Effector memory CD8-positive, alpha-beta T cell (primary cell): ENCODE results near the gene TRABD2B.

Experiments used
- ATAC-seq: fragments of 150-1000 bp; cut with Tn5 transposase; replicated peaks from 2 replicates; pipeline ENCODE4 v1.10.0; 2021; ENCODE audit warnings: mild to moderate bottlenecking, moderate library complexity
- DNase-seq, 3 experiments: peaks; one replicate each; pipeline ENCODE4 v3.0.0; 2021
- H3K27ac Mint-ChIP-seq, 2 donors: one replicate each; pipeline ENCODE4 v1.8.0; 2022; ENCODE audit warnings: mild to moderate bottlenecking in 2 of 2, mixed read lengths in 2 of 2, moderate library complexity in 2 of 2
- H3K27me3 Mint-ChIP-seq, 2 donors: one replicate each; pipeline ENCODE4 v1.8.0; 2022; ENCODE audit warnings: mixed read lengths in 2 of 2
- H3K36me3 Mint-ChIP-seq: one replicate; pipeline ENCODE4 v1.8.0; 2022; ENCODE audit warnings: mild to moderate bottlenecking, moderate library complexity, mixed read lengths; ENCODE audit not compliant: insufficient read depth
- H3K4me1 Mint-ChIP-seq, 2 donors: one replicate each; pipeline ENCODE4 v1.8.0; 2022; ENCODE audit warnings: low read depth in 2 of 2, mixed read lengths in 2 of 2
- H3K4me3 Mint-ChIP-seq, 2 donors: one replicate each; pipeline ENCODE4 v1.8.0; 2022; ENCODE audit warnings: mild to moderate bottlenecking in 2 of 2, mixed read lengths in 2 of 2, moderate library complexity in 2 of 2
- H3K9me3 Mint-ChIP-seq, 2 donors: one replicate each; pipeline ENCODE4 v1.8.0; 2022; ENCODE audit warnings: mixed read lengths in 2 of 2

Gene TRABD2B

GRCh38 chr1:48030211-48030610, 33.0 kb upstream of the TRABD2B start:
- Mint-ChIP-seq H3K36me3 (no peaks in the 10 kb centered on the region), H3K27me3 (peaks cover 17 to 26% of the 10 kb centered on the region in 2 donors), H3K4me1 (no peaks in the 10 kb centered on the region), H3K4me3 (no peak overlapping the region), H3K27ac (no peak overlapping the region), H3K9me3 (no peaks in the 10 kb centered on the region)
- no peak for DNase-seq
- no peak for ATAC-seq

GRCh38 chr1:48028218-48029069, 31.3 kb upstream of the TRABD2B start:
- no peaks in the 10 kb centered on the region for H3K9me3 Mint-ChIP-seq
- no peaks in the 10 kb centered on the region for H3K4me1 Mint-ChIP-seq
- H3K27ac Mint-ChIP-seq = no peak overlapping the region
- no peak for ATAC-seq
- no peak overlapping the region for H3K4me3 Mint-ChIP-seq
- no peaks in the 10 kb centered on the region for H3K36me3 Mint-ChIP-seq
- H3K27me3 Mint-ChIP-seq = peaks cover 17 to 26% of the 10 kb centered on the region in 2 donors
- DNase-seq = no peak

GRCh38 chr1:48027533-48027835, 30.3 kb upstream of the TRABD2B start:
- no peaks in the 10 kb centered on the region for H3K4me1 Mint-ChIP-seq
- no peaks in the 10 kb centered on the region for H3K9me3 Mint-ChIP-seq
- no peak for DNase-seq
- no peak overlapping the region for H3K4me3 Mint-ChIP-seq
- H3K27ac Mint-ChIP-seq = no peak overlapping the region
- H3K27me3 Mint-ChIP-seq = peaks cover 17 to 33% of the 10 kb centered on the region in 2 donors
- no peak for ATAC-seq
- H3K36me3 Mint-ChIP-seq = no peaks in the 10 kb centered on the region

DNA sequence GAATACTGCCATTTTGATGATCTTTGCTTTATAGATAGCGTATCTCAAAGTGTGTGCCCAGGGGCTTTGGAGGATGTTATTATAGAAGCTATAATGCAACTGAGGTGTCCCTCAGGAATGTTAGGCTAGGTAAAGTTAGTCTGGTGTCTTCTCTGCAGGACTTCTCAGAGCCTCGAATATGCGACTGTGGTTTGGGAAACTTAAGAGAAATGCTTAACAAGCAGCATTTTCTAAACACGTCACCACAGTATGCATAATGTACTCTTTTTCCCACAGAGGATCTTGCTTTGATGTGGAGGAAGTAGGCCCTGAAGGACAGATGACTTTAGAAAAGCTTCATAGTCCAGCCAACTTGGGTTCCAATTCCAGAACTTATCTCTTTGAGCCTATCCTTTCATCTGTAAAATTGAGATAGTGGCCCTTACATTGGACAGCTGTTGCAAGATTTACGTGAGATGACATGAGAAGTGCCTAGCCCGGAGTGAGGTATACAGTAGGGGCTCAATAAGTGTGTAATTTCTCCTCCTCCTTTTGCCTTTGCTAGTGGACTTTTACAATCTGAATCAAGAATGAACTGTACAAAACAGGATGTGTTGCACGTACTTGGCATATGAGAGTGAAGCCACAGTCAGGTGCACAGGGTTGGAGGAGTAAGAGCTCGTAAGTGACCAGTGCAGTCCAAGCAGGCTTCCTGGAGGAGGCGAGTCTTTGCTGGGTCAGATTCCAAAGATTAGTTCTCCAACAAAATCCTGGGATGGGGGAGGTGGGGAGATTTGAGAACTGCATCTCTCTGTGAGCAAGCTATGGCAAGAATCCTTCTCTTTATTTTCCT, 29.7 kb upstream of the TRABD2B start:
- H3K27me3 Mint-ChIP-seq = peaks cover 23 to 39% of the 10 kb centered on the region in 2 donors
- DNase-seq = no peak
- H3K4me3 Mint-ChIP-seq = no peak overlapping the region
- H3K9me3 Mint-ChIP-seq = no peaks in the 10 kb centered on the region
- no peaks in the 10 kb centered on the region for H3K36me3 Mint-ChIP-seq
- no peak for ATAC-seq
- H3K4me1 Mint-ChIP-seq = no peaks in the 10 kb centered on the region
- H3K27ac Mint-ChIP-seq = no peak overlapping the region

DNA sequence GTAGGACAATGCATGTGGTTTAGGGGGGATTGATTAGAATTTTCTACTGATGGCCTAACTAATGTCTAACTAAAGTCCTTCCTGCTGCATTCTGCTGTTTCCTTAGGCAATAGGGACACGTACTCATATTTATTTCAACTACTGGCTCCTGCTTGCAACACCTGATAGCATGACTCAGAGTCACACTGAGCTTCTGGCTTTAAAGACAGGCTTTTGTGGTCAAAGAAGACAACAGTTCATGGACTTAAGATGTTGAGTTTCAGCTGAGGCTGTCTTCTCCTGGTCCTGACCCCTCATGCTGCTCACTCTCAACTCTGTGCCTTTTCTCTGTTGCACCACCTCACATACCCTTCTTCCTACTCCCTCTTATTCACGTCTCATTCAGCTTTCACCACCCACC, 29.1 kb upstream of the TRABD2B start:
- H3K4me3 Mint-ChIP-seq = no peak overlapping the region
- H3K9me3 Mint-ChIP-seq = no peaks in the 10 kb centered on the region
- H3K27me3 Mint-ChIP-seq = peaks cover 23 to 42% of the 10 kb centered on the region in 2 donors
- ATAC-seq (no peak), DNase-seq (no peak)
- no peaks in the 10 kb centered on the region for H3K4me1 Mint-ChIP-seq
- H3K27ac Mint-ChIP-seq = no peak overlapping the region
- H3K36me3 Mint-ChIP-seq = no peaks in the 10 kb centered on the region

DNA sequence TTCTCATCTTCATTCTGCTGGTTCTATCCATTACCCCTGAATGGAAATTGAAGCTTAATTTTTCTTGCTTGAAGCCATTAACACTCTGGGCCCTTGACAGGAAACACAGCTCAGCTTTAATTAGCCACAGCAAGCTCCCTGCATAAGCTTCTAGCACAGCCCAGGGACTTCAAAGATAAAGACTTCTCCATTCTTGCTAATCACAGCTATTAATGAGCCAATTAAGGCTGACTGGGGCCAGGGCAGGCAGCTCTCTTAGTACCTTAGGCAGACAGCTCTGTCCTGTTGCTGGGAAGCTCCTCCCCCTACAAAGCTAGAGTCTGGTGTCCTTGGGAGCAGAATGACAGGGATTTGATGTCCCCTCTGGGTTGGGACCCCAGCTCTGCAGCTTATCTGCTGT, 27.9 kb upstream of the TRABD2B start:
- DNase-seq (no peak), ATAC-seq (no peak)
- no peak overlapping the region for H3K4me3 Mint-ChIP-seq
- H3K4me1 Mint-ChIP-seq = no peaks in the 10 kb centered on the region
- H3K27me3 Mint-ChIP-seq = peaks cover 31 to 45% of the 10 kb centered on the region in 2 donors
- no peak overlapping the region for H3K27ac Mint-ChIP-seq
- H3K36me3 Mint-ChIP-seq = no peaks in the 10 kb centered on the region
- no peaks in the 10 kb centered on the region for H3K9me3 Mint-ChIP-seq

- H3K4me1 Mint-ChIP-seq = no peaks in the 10 kb centered on the region
- H3K27me3 Mint-ChIP-seq = peaks cover 25 to 45% of the 10 kb centered on the region in 2 donors
- DNase-seq (no peak), ATAC-seq (no peak)
- no peaks in the 10 kb centered on the region for H3K9me3 Mint-ChIP-seq
- no peaks in the 10 kb centered on the region for H3K36me3 Mint-ChIP-seq
- no peak overlapping the region for H3K27ac Mint-ChIP-seq
- no peak overlapping the region for H3K4me3 Mint-ChIP-seq
These were observed 26.3 kb upstream of the TRABD2B start for GRCh38 chr1:48023488-48023887.

DNA sequence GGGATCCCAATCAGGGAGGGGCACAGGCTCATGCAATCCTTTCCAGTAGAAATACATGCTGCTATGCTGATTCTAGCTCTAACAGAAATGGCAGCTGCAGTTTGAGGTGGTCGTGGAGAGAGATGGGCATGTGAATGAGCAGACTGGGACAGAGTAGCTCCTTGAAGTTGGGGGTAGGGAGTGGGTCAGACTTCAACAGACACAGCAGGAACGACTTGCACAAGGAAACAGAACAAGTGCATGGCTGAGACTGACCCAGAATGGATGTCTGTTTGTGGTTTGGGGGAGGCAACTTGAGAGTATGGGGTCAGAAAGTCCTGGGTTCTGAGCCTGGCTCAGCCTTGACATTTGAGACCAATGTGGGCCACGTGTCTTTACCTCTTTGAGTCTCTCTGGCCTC, 25.1 kb upstream of the TRABD2B start:
- Mint-ChIP-seq H3K27ac (no peak overlapping the region), H3K4me3 (no peak overlapping the region), H3K4me1 (no peaks in the 10 kb centered on the region), H3K36me3 (no peaks in the 10 kb centered on the region), H3K9me3 (no peaks in the 10 kb centered on the region), H3K27me3 (peaks cover 33 to 51% of the 10 kb centered on the region in 2 donors)
- DNase-seq (no peak), ATAC-seq (no peak)

DNA sequence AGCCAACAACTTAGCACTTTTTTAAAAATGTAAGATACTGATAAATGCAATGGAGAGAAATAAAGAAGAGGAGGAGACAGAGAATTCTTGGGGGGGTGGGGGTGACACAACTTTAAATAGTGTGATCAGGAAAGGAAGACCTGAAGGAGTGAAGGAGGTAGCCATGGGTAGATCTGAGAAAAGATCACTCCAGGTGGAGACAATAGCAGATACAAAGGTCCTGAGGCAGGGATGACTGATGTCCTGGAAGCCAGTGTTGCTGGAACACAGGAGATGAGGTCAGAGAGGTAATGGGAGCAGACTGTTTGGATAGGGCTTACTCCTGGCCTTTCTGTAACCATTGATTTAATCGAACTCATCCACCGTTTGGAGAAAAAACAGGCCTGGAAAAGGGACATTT, 24.6 kb upstream of the TRABD2B start:
- DNase-seq (no peak), ATAC-seq (no peak)
- Mint-ChIP-seq H3K4me3 (no peak overlapping the region), H3K27me3 (peaks cover 37 to 51% of the 10 kb centered on the region in 2 donors), H3K27ac (no peak overlapping the region), H3K9me3 (no peaks in the 10 kb centered on the region), H3K4me1 (no peaks in the 10 kb centered on the region), H3K36me3 (no peaks in the 10 kb centered on the region)

DNA sequence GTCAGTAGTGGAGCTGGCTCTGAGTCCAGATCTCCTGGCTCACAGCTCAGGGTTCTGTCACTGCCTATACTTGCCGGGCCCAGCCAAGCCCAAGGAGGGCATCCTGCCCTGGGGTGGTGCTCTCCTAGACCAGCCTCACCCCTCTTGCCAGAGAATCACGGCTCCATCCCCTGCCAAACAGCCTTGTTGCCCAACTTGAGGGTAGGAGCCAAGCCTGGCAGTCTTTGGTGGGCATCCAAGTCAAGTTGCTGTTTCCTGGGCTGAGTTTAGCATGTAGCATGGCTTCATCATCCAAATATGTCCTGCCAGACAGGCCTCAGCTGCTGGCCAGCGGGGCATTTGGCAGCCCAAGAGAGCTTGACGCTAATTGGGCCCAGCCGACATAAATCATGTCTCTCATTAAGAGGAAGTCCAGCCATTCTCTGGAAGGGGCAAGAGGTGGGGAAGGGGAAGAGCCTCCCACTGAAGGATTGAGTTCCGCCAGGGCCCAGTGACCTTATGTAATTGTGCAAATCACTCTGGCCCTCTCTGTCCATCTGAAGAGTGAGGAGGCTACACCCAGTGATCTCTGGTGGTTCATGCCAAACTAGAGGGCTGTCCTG, 22.6 kb upstream of the TRABD2B start:
- Mint-ChIP-seq H3K27me3 (peaks cover 48 to 64% of the 10 kb centered on the region in 2 donors), H3K9me3 (no peaks in the 10 kb centered on the region), H3K27ac (no peak overlapping the region)

DNA sequence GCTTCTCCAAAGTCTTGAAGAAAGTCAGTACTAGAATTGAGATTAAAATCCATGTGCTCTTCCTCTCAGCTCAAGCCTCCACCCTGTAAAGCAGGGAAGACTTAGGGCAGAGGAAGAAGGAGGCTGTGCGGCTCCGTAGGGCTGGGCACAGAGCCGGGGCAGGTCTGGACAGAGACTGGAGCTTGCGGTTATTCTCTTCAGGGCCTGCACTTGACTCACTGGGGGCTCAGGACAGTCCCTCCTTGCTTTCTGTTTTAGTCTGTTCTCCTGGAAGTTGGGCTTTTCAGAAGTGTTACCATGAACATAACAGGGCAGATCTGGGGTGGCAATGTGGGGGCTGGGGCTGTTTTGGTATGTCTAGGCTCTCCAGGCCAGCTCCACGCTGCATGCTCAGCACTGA, 21.6 kb upstream of the TRABD2B start:
- Mint-ChIP-seq H3K36me3 (no peaks in the 10 kb centered on the region), H3K27ac (no peak overlapping the region), H3K4me1 (no peaks in the 10 kb centered on the region), H3K27me3 (peaks cover 54 to 64% of the 10 kb centered on the region in 2 donors), H3K9me3 (no peaks in the 10 kb centered on the region), H3K4me3 (no peak overlapping the region)
- ATAC-seq (no peak), DNase-seq (no peak)

More for the DNA sequence above, 22.6 kb upstream of the TRABD2B start:
- ATAC-seq = no peak
- Mint-ChIP-seq H3K4me1 (no peaks in the 10 kb centered on the region), H3K4me3 (no peak overlapping the region), H3K36me3 (no peaks in the 10 kb centered on the region)
- DNase-seq = no peak

DNA sequence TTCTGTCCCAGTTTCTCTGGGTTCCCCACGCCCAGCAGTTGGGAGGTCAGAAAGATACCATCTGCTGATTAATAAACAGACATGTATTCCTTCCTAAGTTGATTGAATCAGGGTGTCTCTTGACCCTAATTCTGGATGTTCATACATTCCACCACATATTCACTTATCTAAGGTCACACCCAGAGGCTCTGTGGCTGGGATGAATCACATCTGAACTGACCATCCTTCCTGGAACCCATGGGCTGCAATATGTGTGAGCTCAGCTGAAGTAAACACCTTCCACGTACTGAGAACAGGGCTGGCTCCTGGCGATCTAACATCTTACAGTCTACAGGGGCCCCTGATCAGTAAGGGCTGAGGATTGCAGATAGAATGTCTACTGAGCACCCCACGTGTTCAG, 20.5 kb upstream of the TRABD2B start:
- Mint-ChIP-seq H3K36me3 (no peaks in the 10 kb centered on the region), H3K4me3 (no peak overlapping the region), H3K4me1 (no peaks in the 10 kb centered on the region), H3K9me3 (no peaks in the 10 kb centered on the region), H3K27me3 (peaks cover 60% of the 10 kb centered on the region in 2 donors), H3K27ac (no peak overlapping the region)
- ATAC-seq (no peak), DNase-seq (no peak)

- H3K27me3 Mint-ChIP-seq = peaks cover 48 to 52% of the 10 kb centered on the region in 2 donors
- H3K9me3 Mint-ChIP-seq = no peaks in the 10 kb centered on the region
- no peaks in the 10 kb centered on the region for H3K36me3 Mint-ChIP-seq
- no peaks in the 10 kb centered on the region for H3K4me1 Mint-ChIP-seq
- no peak overlapping the region for H3K27ac Mint-ChIP-seq
- H3K4me3 Mint-ChIP-seq = no peak overlapping the region
- DNase-seq (no peak), ATAC-seq (no peak)
These were observed 19.3 kb upstream of the TRABD2B start for GRCh38 chr1:48016515-48016914.

DNA sequence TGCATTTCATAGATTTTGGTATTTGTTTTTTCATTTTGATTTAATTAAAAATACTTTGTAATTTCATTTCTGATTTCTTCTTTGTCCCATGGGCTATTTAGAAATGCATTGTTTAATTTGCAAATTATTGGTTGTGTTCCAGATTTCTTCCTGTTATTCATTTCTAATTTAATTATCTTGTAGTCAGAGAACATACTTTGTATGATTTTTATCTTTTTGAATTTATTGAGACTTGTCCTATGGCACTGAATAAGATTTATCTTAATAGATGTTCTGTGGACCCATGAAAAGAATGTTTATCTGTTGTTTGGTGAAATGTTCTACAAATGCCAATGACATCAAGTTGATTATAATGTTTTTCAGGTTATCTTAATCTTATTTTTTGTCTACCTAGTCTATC, 16.1 kb upstream of the TRABD2B start:
- H3K36me3 Mint-ChIP-seq = no peaks in the 10 kb centered on the region
- H3K27me3 Mint-ChIP-seq = peaks cover 27 to 40% of the 10 kb centered on the region in 2 donors
- no peak overlapping the region for H3K27ac Mint-ChIP-seq
- ATAC-seq = no peak
- no peaks in the 10 kb centered on the region for H3K4me1 Mint-ChIP-seq
- H3K4me3 Mint-ChIP-seq = no peak overlapping the region
- DNase-seq = no peak
- no peaks in the 10 kb centered on the region for H3K9me3 Mint-ChIP-seq
